ENCODE results near the gene DRC3.

DRC3 gene

DNA sequence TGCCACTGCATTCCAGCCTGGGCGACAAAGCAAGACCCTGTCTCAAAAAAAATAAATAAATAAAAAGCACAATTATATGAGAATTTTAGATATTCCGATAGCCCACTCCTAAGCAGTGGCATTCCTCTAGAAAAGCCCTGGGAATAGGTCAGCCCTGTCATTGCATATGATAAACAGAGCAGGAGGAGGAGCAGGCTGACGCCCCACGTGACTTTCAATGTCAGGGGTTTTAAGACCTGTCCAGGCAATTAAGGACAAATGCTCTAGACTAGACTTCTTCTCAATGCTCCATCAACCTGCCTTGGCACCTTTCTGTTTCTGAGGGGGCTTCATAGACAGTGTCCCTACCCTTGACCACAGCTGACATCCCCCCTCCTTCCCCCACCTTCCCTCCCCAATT lies 8.0 kb upstream of the DRC3 start:
- no peak for DNase-seq (ENCODE audit: low read depth in 2 of 2)
- H3K4me3 ChIP-seq (replicated peaks in 1 of 2; ENCODE audit: low read depth in 2 of 2, low read length in 2 of 2) = no peak overlapping the region
- TF ChIP-seq, protein P1, sequence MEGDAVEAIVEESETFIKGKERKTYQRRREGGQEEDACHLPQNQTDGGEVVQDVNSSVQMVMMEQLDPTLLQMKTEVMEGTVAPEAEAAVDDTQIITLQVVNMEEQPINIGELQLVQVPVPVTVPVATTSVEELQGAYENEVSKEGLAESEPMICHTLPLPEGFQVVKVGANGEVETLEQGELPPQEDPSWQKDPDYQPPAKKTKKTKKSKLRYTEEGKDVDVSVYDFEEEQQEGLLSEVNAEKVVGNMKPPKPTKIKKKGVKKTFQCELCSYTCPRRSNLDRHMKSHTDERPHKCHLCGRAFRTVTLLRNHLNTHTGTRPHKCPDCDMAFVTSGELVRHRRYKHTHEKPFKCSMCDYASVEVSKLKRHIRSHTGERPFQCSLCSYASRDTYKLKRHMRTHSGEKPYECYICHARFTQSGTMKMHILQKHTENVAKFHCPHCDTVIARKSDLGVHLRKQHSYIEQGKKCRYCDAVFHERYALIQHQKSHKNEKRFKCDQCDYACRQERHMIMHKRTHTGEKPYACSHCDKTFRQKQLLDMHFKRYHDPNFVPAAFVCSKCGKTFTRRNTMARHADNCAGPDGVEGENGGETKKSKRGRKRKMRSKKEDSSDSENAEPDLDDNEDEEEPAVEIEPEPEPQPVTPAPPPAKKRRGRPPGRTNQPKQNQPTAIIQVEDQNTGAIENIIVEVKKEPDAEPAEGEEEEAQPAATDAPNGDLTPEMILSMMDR (IDR thresholded peaks at IDR 0.05; ENCODE audit: low read depth, low read length) = no peak

DNA sequence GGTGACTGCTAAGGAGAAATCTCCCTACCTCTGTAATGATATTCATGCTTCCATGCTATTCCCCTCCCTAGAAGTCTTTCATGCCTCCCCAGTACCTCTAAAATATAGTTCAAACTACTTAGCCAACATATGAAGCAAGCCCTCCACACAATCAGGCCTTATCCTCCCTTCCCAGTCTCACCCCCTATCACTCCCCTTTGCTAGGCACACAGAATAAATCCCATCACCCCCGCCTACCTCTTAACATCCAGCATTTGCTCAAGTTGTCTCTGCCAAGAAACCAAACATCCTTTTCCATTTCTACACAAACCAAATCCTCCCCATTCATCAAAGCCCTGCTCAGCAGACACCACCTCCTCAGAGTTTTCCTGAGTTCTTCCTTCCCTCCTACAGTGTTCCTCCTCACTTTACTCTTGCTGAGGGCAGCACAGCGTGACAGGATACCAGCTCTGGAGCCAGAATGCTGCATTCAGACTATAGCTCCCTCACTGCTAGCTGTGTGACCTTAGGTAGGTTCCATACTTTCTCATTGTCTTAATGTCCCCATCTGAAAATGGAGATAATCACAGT lies 7.4 kb upstream of the DRC3 start:
- TF ChIP-seq, protein P1 (IDR thresholded peaks at IDR 0.05; ENCODE audit: low read depth, low read length) = no peak
- no peak overlapping the region for H3K4me3 ChIP-seq (replicated peaks in 1 of 2; ENCODE audit: low read depth in 2 of 2, low read length in 2 of 2)
- DNase-seq (ENCODE audit: low read depth in 2 of 2) = no peak

DNA sequence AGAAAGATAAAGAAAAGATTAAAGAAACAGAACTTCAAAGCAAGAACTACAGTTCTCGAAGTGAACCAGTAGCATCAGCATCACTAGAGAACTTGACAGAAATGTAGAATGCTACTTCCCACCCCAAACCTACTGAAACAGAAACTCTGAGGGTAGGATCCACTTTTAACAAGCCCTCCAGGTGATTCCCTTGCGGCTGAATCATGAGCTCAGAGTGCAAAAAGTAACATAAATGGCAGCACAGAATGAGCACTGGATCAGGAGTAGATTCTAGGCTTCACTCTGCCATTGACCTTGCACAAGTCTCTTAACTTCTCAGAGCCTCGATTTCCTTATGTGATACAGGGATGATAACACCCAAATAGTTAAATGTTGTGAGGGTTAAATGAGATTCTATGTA lies 6.3 kb upstream of the DRC3 start:
- no peak overlapping the region for H3K4me3 ChIP-seq (replicated peaks in 1 of 2; ENCODE audit: low read depth in 2 of 2, low read length in 2 of 2)
- TF ChIP-seq, protein P1 (IDR thresholded peaks at IDR 0.05; ENCODE audit: low read depth, low read length) = no peak
- no peak for DNase-seq (ENCODE audit: low read depth in 2 of 2)

DNA sequence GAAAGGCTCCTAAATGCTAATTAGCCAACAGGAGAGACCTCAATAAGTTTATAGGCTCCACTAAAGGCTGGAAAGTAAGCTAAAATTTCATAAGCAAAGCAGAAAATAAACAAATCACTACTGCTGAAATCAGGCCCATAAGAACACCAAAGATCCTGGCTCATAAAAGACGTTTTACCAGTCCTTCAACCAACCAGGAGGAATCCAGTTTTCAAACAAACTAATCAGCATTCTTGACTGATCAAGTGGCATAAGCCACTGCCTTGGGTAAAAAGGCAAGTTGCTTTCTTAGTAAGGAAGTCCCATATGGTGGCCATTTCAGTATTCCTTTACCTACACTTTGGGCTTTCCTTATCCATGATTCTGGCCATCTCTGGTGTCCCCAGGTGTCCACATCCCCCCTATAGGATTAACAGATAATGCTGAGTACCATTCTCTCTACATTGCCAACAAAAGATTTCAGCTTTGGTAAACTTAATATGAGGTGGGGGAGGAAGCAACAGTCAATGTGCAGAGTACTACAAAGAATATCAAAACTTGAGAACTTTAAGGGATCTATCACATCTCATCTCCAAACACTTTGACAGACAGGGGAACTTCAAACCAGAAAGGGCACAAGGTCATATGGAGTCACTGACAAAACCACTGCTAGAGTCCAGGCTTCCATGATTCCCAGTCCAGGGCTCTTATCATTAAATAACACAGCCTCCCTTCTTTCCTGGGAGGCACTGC lies 1.8 kb upstream of the DRC3 start:
- TF ChIP-seq, protein P1 (IDR thresholded peaks at IDR 0.05; ENCODE audit: low read depth, low read length) = no peak
- DNase-seq (ENCODE audit: low read depth in 2 of 2) = no peak
- H3K4me3 ChIP-seq (replicated peaks in 1 of 2; ENCODE audit: low read depth in 2 of 2, low read length in 2 of 2) = peak overlapping the region; percentile 68 to 80

DNA sequence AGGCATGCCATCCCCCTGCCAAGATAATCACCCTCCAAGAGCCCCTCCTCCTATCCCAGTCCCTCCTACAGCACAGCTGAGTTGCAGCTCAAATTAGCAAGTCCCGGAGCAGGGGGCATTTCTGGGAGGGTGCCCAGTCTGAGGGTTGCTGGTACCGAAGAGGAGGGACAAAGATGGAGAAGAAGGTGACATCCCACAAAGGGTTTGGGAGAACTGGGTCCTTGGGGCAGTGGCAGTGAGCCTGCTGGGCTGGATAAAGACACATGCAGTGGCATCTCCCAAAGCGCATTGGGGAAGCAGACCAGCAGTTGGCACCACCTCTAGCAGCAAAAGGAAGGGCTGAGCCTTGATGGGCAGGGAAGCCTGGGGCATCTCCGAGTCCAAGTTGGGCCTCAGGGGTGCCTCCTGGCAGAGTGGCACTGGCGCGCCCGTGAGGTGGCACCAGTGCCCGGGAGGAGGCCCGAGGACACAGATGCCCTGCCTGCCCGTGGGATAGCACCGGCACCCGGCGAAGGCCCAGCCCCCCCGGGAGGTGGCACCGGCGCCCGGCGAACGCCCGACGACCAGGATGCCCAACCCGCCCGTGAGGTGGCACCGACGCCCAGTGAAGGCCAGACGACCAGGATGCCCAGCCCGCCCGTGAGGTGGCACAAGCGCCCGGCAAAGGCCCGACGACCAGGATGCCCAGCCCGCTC lies 1.1 kb upstream of the DRC3 start:
- peak overlapping the region; percentile 68 to 80 for H3K4me3 ChIP-seq (replicated peaks in 1 of 2; ENCODE audit: low read depth in 2 of 2, low read length in 2 of 2)
- TF ChIP-seq, protein P1 (IDR thresholded peaks at IDR 0.05; ENCODE audit: low read depth, low read length) = no peak
- DNase-seq (ENCODE audit: low read depth in 2 of 2) = peak in 1 of 2 donors; percentile 43

DNA sequence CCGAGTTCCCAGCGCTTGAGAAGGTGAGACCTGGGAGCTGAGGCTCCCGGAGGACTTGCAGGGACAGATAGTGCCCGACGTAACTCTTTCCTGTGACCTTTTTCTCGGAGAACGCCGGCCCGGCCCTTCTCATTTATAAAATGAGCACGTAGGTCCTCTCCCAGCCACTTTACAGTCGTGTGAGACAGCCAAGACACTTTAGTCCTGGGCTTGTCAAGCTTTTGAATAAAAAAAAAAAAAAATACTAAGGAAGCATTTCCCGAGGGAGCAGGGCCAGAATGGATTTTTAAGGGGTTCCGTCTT lies 241 bp downstream of the DRC3 start:
- no peak for DNase-seq (ENCODE audit: low read depth in 2 of 2)
- peak overlapping the region; percentile 56 to 68 for H3K4me3 ChIP-seq (replicated peaks in 1 of 2; ENCODE audit: low read depth in 2 of 2, low read length in 2 of 2)
- TF ChIP-seq, protein P1 (IDR thresholded peaks at IDR 0.05; ENCODE audit: low read depth, low read length) = no peak

Measured in cardiac fibroblast (primary cell).